ENCODE measurements around the gene RIPK1. TPM values are rescaled to one million over a fixed set of nuclear protein-coding genes. Genes with fewer than 3 reads are reported as not detected.
A peak's percentile ranks its signal among the peaks of the same experiment; 100 is the strongest.

RIPK1 gene
- total and polyA plus RNA-seq, 10 of the 15 experiments (the other 5 are each of a cell fraction or from before 2014, with no cell fraction given): 1.6 to 11.2 (median 6.3) TPM

DNA sequence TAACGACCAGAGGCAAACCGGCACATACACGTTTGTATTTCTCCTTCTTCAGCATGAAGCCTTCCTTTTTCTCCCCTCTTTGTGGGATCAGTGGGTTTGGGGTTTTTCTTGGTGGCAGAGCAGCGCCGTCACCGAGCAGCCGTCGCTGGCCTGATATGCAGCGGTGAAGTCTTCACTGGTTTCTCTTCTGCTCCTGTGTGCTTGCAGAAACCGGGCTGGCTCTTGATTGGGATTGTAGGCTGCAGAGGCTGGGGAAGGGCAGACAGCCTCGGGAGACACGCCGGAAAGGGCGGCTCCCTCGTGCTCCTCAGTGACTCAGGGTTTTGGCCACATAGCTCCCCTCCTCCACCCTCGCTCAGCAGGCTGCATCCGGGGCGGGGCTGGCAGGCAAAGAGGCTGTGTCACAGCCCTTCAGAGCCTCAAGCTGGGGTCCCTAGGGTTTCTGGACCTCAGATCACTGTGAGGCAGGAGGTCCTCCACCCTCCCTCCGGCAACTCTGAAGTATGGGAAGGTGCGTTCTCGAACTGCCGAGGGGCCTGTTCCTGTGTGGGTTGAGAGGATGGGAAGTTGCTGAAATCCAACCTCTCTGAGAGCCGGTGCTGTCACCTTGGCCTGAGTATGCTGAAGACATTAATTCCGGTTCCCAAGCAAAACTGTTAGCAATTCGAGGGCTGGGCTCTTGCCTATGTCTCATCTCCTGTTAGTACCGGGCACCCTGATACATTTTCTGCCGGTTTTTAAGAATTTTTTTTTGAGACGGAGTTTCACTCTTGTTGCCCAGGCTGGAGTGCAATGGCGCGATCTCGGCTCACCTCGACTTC is 44.4 kb upstream of the RIPK1 start (continued):
- TF ChIP-seq TBL1XR1 (IDR thresholded peaks at IDR 0.05; ENCODE audit: low read depth, low read length) (no peak), EP300 (IDR thresholded peaks at IDR 0.05; ENCODE audit: borderline replicate concordance in 1 of 2, control insufficient read depth in 1 of 2, low read depth in 2 of 2, low read length in 2 of 2) (peak in 1 of 2 experiments; percentile 54; a peak in 1 of 4 replicates), SRF (IDR thresholded peaks at IDR 0.05; ENCODE audit: low read depth in 2 of 2, low read length in 2 of 2) (no peak), ZBTB40 (IDR thresholded peaks at IDR 0.05; ENCODE audit: borderline replicate concordance) (peak; percentile 36; the same call in 1 of the 2 replicates), IRF5 (IDR thresholded peaks at IDR 0.05; ENCODE audit: borderline replicate concordance) (no peak), RB1 (IDR thresholded peaks at IDR 0.05; ENCODE audit: borderline replicate concordance) (0 out of 2 replicates have a peak, but pooled peaks have one; percentile 29), USF2 (IDR thresholded peaks at IDR 0.05; ENCODE audit: borderline replicate concordance, low read depth, low read length) (no peak), REST (IDR thresholded peaks at IDR 0.05; ENCODE audit: low read depth, low read length) (no peak), NFXL1 (IDR thresholded peaks at IDR 0.05; ENCODE audit: borderline replicate concordance) (no peak), PBX3 (IDR thresholded peaks at IDR 0.05; ENCODE audit: insufficient replicate concordance, low read depth, low read length) (no peak), TAF1 (IDR thresholded peaks at IDR 0.05; ENCODE audit: borderline replicate concordance, low read depth, low read length) (peak; percentile 49; the same call in 1 of the 2 replicates), GATAD2B (conservative IDR thresholded peaks at IDR 0.05; ENCODE audit: low read depth) (no peak; the same call in none of the 2 replicates)
- TF ChIP-seq, protein P1, sequence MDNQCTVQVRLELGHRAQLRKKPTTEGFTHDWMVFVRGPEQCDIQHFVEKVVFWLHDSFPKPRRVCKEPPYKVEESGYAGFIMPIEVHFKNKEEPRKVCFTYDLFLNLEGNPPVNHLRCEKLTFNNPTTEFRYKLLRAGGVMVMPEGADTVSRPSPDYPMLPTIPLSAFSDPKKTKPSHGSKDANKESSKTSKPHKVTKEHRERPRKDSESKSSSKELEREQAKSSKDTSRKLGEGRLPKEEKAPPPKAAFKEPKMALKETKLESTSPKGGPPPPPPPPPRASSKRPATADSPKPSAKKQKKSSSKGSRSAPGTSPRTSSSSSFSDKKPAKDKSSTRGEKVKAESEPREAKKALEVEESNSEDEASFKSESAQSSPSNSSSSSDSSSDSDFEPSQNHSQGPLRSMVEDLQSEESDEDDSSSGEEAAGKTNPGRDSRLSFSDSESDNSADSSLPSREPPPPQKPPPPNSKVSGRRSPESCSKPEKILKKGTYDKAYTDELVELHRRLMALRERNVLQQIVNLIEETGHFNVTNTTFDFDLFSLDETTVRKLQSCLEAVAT (IDR thresholded peaks at IDR 0.05): peak; percentile 35; the same call in 1 of the 2 replicates

All from GM12878 (cell line).